NCI-H748 treated with DMSO at 0.1 percent for 48 hours (cell line): Measurements from ENCODE around the gene SH3YL1.
"Not testable (repeated sequence)": the region's sequence is repeated elsewhere in the genome, so short reads cannot be mapped to it uniquely, and the experiment has no call there.

Source experiments
- DNase-seq: peaks from one replicate; lab custom pipeline; 2025; lab: John Stamatoyannopoulos, UW

Gene SH3YL1

GRCh38 chr2:177733-178132 is 86.1 kb downstream of the SH3YL1 start:
- no peak for DNase-seq

- no peak for DNase-seq
These were observed 86.9 kb downstream of the SH3YL1 start for GRCh38 chr2:176917-177316.

DNA sequence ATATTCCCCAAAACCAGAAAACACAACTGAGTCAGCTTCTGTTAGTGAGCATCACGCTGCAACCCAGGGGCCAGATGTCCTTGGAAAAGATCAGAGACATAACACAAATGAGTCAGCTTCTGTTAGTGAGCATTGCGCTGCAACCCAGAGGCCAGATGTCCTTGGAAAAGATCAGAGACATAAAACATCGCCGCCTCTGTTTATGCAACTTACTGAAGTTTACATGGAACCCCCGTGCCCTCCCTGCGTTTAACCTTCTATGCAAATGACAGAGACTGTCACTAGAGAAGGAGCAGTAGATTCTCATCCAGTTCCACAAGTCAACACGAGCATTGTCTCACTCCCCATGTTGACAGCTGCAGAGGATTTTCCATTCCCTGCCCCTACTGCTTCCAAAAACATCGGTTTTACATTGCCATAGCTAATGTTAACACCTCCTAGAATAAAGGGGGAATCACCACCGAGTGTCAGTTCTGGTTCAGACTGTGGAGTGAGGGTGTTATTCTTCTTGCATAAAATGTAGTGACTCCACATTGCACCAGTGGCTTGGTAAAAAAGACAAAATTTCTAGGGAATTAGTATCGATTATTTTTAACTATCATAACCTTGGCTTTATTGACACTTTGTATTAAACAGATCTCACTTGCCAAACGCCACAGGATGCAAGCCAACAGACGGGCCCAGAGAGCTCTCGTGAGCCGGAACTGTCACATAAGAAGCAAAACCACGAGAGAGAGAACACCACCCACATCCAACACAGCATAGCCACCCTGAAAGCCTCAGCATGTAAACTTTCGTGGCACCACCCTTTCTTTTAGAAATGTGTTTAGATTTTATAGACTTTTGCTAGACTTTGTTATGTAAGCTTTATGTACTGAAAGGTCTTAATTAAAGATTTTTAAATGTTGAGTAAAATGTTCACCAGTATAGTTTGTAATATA is 87.7 kb downstream of the SH3YL1 start:
- DNase-seq = no peak

DNA sequence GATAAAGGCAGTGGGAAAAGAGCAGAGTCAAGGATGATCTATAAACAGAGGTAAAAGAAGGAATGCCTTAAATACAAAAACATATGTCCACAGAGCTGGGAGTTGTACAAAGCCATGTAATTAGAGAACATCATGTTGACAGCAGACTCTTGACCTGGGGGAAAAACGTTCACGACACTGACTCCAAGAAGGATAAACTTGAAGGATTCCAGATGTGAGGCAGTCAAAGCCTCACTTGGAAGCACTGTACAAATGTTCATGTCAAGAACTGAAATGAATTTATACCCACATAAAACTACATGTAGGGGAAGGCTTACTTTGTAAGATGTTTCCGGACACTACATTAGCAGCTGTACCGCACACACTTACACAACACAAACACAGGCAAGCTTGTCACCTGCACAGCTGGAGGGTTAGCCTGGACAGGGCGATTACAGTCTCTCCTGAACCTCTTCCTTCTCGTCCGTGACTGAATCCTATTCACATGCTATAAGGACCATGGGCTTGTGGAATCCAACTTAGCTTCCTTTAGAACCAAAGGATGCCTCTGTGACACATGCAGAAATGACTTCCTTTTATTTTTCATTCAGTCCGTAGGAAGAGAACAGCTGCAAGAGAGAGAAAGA is 88.6 kb downstream of the SH3YL1 start:
- no peak for DNase-seq

- not testable (repeated sequence) for DNase-seq
These were observed 91.7 kb downstream of the SH3YL1 start for GRCh38 chr2:172120-172519.

GRCh38 chr2:169741-170140 is 94.1 kb downstream of the SH3YL1 start:
- DNase-seq = no peak
